Sigmoid colon (tissue), 7 donors: Measurements from ENCODE around the gene RCN2. TPM values are rescaled to one million over a fixed set of nuclear protein-coding genes. Genes with fewer than 3 reads are reported as not detected.

Experiments
- DNase-seq: peaks from one replicate; pipeline ENCODE4 v3.0.0-alpha.2; 2019
- H3K27ac ChIP-seq, 4 donors: fragments of 200-600 bp; sonication (generic); one replicate each; pipeline ENCODE4 v1.5.1; 2016 to 2019; ENCODE audit warnings: mild to moderate bottlenecking in 1 of 4
- H3K27me3 ChIP-seq, 3 donors: fragments of 200-600 bp; sonication (generic); one replicate each; pipeline ENCODE4 v1.5.1; 2019; ENCODE audit warnings: mild to moderate bottlenecking in 1 of 3
- H3K36me3 ChIP-seq, 4 donors: fragments of 200-600 bp; sonication (generic); one replicate each; pipeline ENCODE4 v1.5.1; 2016 to 2019
- H3K4me1 ChIP-seq, 4 donors: fragments of 200-600 bp; sonication (generic); one replicate each; pipeline ENCODE4 v1.5.1; 2017 to 2019
- H3K4me3 ChIP-seq, 4 donors: fragments of 200-600 bp; sonication (generic); one replicate each; pipeline ENCODE4 v1.5.1; 2017 to 2019; ENCODE audit warnings: mild to moderate bottlenecking in 2 of 4, moderate library complexity in 1 of 4
- H3K9me3 ChIP-seq, 4 donors: fragments of 200-600 bp in 3 of 4; sonication (generic) in 3 of 4; one replicate each; pipeline versions ENCODE4 v1.5.1 to v1.6.1; 2013 to 2019
- EP300 ChIP-seq, 4 donors: sonication (generic); formaldehyde crosslinking; IDR thresholded peaks; one replicate each; pipeline ENCODE4 v1.6.1; 2017; ENCODE audit warnings: antibody characterized with exemption in 4 of 4
- POLR2A ChIP-seq, 2 donors: fragments of 450-650 bp; IDR thresholded peaks; one replicate each; pipeline ENCODE4 v1.6.1; 2016; ENCODE audit warnings: antibody characterized with exemption in 2 of 2, mild to moderate bottlenecking in 2 of 2, moderate library complexity in 2 of 2
- POLR2AphosphoS5 ChIP-seq, 4 donors: sonication (generic); formaldehyde crosslinking; IDR thresholded peaks; one replicate each; pipeline ENCODE4 v1.6.1; 2017; ENCODE audit warnings: antibody characterized with exemption in 4 of 4
- WGBS, 2 donors: extraction: QIAGEN DNeasy Blood & Tissue Kit; methylation state at CpG; one replicate each; pipeline ENCODE4 v1.1.7; 2013; 5-methylcytosine and 5-hydroxymethylcytosine counted together
- intact Hi-C: fragments of 100-400 bp; cut with DNase I; formaldehyde crosslinking; loops from one replicate; pipeline ENCODE4 v1.15.1; 2023
- polyA plus RNA-seq, 3 donors: library from polyadenylated mRNA; stranded (reverse); fragments of 200-250 nt; gene quantifications; one replicate each; pipeline ENCODE4 v1.2.3, GENCODE V29; 2013
- total RNA-seq, 4 donors: library from RNA; depleted of rRNA; stranded (reverse); fragments of >200 nt; gene quantifications; one replicate each; pipeline ENCODE4 v1.1.0, GENCODE V29; 2016
- TF ChIP-seq, protein P1 (sequence below), 4 experiments: fragments of 450-650 bp in 3 of 4; fragments of 200-600 bp in 1 of 4; IDR thresholded peaks; one replicate each; pipeline ENCODE4 v1.5.1; 2016 to 2019; ENCODE audit warnings: antibody characterized with exemption in 4 of 4, mild to moderate bottlenecking in 3 of 4, moderate library complexity in 2 of 4
- donor health status: healthy with polysubstance abuse.
- donor health status: Bipolar disorder and iron deficiency.
- donor health status: healthy.

RCN2 gene
- total and polyA plus RNA-seq, 7 donors = 12.3 to 62.8 (median 45.5) TPM

- no peaks in the 10 kb centered on the region for H3K9me3 ChIP-seq
- peaks cover 0 to 27% (median 12%) of the 10 kb centered on the region in 4 donors for H3K4me1 ChIP-seq
- intact Hi-C loops = no loop called here
- no peak overlapping the region for H3K27ac ChIP-seq
- TF ChIP-seq POLR2AphosphoS5 (IDR thresholded peaks at IDR 0.05) (no peak), EP300 (IDR thresholded peaks at IDR 0.05) (no peak), POLR2A (IDR thresholded peaks at IDR 0.05) (no peak)
- TF ChIP-seq, protein P1, sequence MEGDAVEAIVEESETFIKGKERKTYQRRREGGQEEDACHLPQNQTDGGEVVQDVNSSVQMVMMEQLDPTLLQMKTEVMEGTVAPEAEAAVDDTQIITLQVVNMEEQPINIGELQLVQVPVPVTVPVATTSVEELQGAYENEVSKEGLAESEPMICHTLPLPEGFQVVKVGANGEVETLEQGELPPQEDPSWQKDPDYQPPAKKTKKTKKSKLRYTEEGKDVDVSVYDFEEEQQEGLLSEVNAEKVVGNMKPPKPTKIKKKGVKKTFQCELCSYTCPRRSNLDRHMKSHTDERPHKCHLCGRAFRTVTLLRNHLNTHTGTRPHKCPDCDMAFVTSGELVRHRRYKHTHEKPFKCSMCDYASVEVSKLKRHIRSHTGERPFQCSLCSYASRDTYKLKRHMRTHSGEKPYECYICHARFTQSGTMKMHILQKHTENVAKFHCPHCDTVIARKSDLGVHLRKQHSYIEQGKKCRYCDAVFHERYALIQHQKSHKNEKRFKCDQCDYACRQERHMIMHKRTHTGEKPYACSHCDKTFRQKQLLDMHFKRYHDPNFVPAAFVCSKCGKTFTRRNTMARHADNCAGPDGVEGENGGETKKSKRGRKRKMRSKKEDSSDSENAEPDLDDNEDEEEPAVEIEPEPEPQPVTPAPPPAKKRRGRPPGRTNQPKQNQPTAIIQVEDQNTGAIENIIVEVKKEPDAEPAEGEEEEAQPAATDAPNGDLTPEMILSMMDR (IDR thresholded peaks at IDR 0.05) = no peak
- DNase-seq = peak; percentile 40
- no peaks in the 10 kb centered on the region for H3K27me3 ChIP-seq
- no peak overlapping the region for H3K4me3 ChIP-seq
- 91 to 94% methylated on average over 6 of the region's 6 CpGs for WGBS, 2 donors
- H3K36me3 ChIP-seq = no peaks in the 10 kb centered on the region
Observed at GRCh38 chr15:76993114-76993725, 61.7 kb downstream of the RCN2 start.

DNA sequence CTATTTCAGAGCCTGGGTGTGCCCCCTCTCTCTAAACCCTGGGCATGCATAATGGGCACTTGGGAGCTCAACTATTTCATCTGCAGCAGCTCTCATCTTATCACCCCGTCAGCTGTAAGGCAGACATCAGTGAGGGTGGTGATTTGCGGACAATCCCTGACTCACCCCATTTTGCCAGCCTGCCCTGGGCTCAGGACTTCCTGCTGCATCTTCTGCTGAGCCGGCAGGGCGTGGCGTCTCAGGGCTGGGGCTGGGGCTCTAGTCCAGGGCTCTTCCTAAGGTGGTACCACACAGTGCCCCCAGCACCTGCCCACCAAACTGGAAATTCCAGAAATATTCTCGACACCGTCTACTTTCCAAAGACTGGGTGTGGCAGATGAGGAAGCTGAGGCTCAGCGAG lies 62.5 kb downstream of the RCN2 start:
- Histone ChIP-seq H3K27me3 (no peaks in the 10 kb centered on the region), H3K9me3 (no peaks in the 10 kb centered on the region), H3K4me3 (no peak overlapping the region), H3K27ac (peak overlapping the region in 1 of 4 donors; percentile 52), H3K36me3 (no peaks in the 10 kb centered on the region), H3K4me1 (peaks cover 0 to 25% (median 10%) of the 10 kb centered on the region in 4 donors)
- DNase-seq = peak; percentile 67
- TF ChIP-seq, protein P1 (IDR thresholded peaks at IDR 0.05) = no peak
- TF ChIP-seq POLR2AphosphoS5 (IDR thresholded peaks at IDR 0.05) = no peak
- TF ChIP-seq EP300 (IDR thresholded peaks at IDR 0.05) = no peak
- TF ChIP-seq POLR2A (IDR thresholded peaks at IDR 0.05) = no peak
- 29 to 59% methylated on average over 8 of the region's 8 CpGs for WGBS, 2 donors
- intact Hi-C loops = no loop called here

DNA sequence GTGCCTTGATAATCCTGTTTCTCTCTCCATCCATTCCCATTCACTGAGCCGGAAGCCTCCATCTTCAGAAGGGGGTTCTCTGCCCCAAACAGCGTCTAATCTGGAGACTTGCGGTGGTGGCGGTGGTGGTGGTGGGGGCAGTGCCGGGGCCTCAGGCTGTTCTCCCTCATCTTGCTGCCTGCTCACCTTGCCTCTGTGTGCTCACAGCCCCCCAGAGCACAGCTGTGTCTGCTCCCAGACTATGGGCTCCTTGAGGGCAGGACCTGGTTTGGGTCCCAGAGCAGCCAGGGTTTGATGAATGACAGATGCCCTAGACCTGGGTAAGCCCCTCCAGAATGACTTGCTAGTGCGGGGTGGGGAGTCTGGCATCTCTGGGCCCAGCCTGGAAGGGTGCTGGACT lies 62.9 kb downstream of the RCN2 start:
- Histone ChIP-seq H3K27ac (peak overlapping the region in 3 of 4 donors; percentile 47 to 75 (median 52)), H3K4me3 (no peak overlapping the region), H3K27me3 (no peaks in the 10 kb centered on the region), H3K4me1 (peaks cover 0 to 25% (median 9%) of the 10 kb centered on the region in 4 donors), H3K9me3 (no peaks in the 10 kb centered on the region), H3K36me3 (no peaks in the 10 kb centered on the region)
- DNase-seq = no peak
- TF ChIP-seq, protein P1 (IDR thresholded peaks at IDR 0.05) = no peak
- TF ChIP-seq EP300 (IDR thresholded peaks at IDR 0.05) (no peak), POLR2AphosphoS5 (IDR thresholded peaks at IDR 0.05) (no peak)
- intact Hi-C loops = no loop called here
- 86 to 94% methylated on average over 6 of the region's 6 CpGs for WGBS, 2 donors

- no peak for TF ChIP-seq POLR2A (IDR thresholded peaks at IDR 0.05)
- TF ChIP-seq POLR2AphosphoS5 (IDR thresholded peaks at IDR 0.05) = peak in 1 of 4 donors; percentile 7
- TF ChIP-seq, protein P1 (IDR thresholded peaks at IDR 0.05) = no peak
- Histone ChIP-seq H3K27me3 (no peaks in the 10 kb centered on the region), H3K36me3 (no peaks in the 10 kb centered on the region), H3K9me3 (no peaks in the 10 kb centered on the region), H3K27ac (peak within 1 kb of the TSS; percentile 47 to 75 (median 52)), H3K4me1 (peaks cover 0 to 25% (median 9%) of the 10 kb centered on the region in 4 donors), H3K4me3 (peak within 1 kb of the TSS; percentile 3 to 37 (median 17))
- 35 to 68% methylated on average over 28 of the region's 28 CpGs for WGBS, 2 donors
- intact Hi-C loops = no loop called here
- DNase-seq = peak; percentile 68
Observed at GRCh38 chr15:76994971-76995945, 63.7 kb downstream of the RCN2 start, which contains the start of gene PSTPIP1. TSS of gene PSTPIP1 (plus strand) at chr15:76995126. CDS start at chr15:76995574, 448 bp downstream.
